GM19043 (cell line): ENCODE results near the gene METTL6.
"Not testable (repeated sequence)": the region's sequence is repeated elsewhere in the genome, so short reads cannot be mapped to it uniquely, and the experiment has no call there.

ENCODE experiments used
- ATAC-seq: cut with Tn5 transposase; IDR thresholded peaks from one replicate; pipeline ENCODE4 v1.9.1; 2021; ENCODE audit warnings: low read depth; ENCODE audit not compliant: unreplicated experiment

Gene METTL6

GRCh38 chr3:15451216-15452113, 24.1 kb upstream of the METTL6 start:
- ATAC-seq: no peak

GRCh38 chr3:15450438-15451215, 23.3 kb upstream of the METTL6 start:
- no peak for ATAC-seq

- no peak for ATAC-seq
Observed at GRCh38 chr3:15449489-15450224, 22.3 kb upstream of the METTL6 start.

- no peak for ATAC-seq
Observed at GRCh38 chr3:15443826-15444524, 16.6 kb upstream of the METTL6 start.

GRCh38 chr3:15440891-15441290, 13.5 kb upstream of the METTL6 start:
- no peak for ATAC-seq

- ATAC-seq: no peak
Observed at GRCh38 chr3:15439476-15439875, 12.1 kb upstream of the METTL6 start.

GRCh38 chr3:15438983-15439382, 11.6 kb upstream of the METTL6 start:
- ATAC-seq: no peak

- no peak for ATAC-seq
Observed at GRCh38 chr3:15436246-15436645, 8.9 kb upstream of the METTL6 start.

GRCh38 chr3:15434756-15435155, 7.4 kb upstream of the METTL6 start:
- no peak for ATAC-seq

- ATAC-seq: no peak
Observed at GRCh38 chr3:15433531-15433930, 6.2 kb upstream of the METTL6 start.

GRCh38 chr3:15431256-15431837, 4.0 kb upstream of the METTL6 start:
- no peak for ATAC-seq

- no peak for ATAC-seq
Observed at GRCh38 chr3:15430624-15431023, 3.3 kb upstream of the METTL6 start.

- no peak for ATAC-seq
Observed at GRCh38 chr3:15429080-15429479, 1.7 kb upstream of the METTL6 start.

GRCh38 chr3:15428539-15428938, 1.2 kb upstream of the METTL6 start:
- no peak for ATAC-seq

- ATAC-seq: no peak
Observed at GRCh38 chr3:15427981-15428380, 637 bp upstream of the METTL6 start.

GRCh38 chr3:15426579-15427118, 695 bp downstream of the METTL6 start:
- no peak for ATAC-seq

GRCh38 chr3:15420871-15421270, 6.5 kb downstream of the METTL6 start:
- no peak for ATAC-seq

- ATAC-seq: not testable (repeated sequence)
Observed at GRCh38 chr3:15410966-15411365, 16.4 kb downstream of the METTL6 start.

GRCh38 chr3:15409774-15410173, 17.6 kb downstream of the METTL6 start:
- ATAC-seq: no peak

GRCh38 chr3:15409239-15409638, 18.1 kb downstream of the METTL6 start:
- ATAC-seq: no peak
